Measurements from ENCODE around the gene CDK5RAP3. TPM values are rescaled to one million over a fixed set of nuclear protein-coding genes. Genes with fewer than 3 reads are reported as not detected.

CDK5RAP3 gene
- total and polyA plus RNA-seq, 2 of the 13 experiments (the other 11 are each of a cell fraction or from before 2014, with no cell fraction given), result 128 to 154 TPM

DNA sequence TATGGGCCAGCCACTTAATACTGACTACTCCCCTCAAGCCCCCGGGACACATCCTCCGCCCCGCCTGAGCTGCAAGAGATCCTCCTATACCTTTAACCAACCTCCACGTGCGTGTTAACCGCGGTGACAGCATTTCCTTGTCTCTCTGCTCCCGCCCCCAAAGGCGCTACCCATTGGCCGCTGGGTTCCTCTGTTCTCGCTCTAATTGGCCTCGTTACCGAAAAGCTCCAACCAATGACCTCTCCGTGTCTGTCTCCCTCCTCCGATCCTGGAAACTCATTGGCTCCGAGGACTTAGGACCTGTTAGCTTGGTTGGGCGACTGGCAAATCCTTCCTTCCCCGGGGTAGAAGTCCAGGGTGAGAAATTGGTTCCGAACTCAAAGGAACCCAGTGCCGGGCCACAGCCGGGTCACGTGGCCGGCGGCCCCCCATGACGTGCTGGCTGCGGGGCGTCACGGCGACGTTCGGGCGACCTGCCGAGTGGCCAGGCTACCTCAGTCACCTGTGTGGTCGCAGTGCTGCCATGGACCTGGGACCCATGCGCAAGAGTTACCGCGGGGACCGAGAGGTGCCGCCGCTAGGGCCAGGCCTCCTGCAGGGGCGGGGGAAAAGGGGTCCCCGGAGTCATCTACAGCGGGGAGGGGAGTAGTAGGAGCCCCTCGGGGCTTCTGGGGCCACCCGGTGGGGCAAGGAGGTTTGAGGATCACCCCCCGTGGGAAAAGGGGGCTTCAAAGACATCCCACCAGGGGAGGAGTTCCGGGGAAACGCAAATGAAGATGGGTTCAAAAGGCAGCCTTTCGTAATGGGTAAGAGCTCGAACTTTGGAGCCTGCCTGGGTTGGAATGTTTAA lies 29.4 kb upstream of the CDK5RAP3 start, which contains the start of gene PNPO (continued):
- TF ChIP-seq PAF1 (CRISPR knock-in tag; IDR thresholded peaks at IDR 0.05) (no peak; the same call in 1 of the 2 replicates), ZFP36L1 (CRISPR knock-in tag; IDR thresholded peaks at IDR 0.05) (peak; percentile 98), RBM39 (IDR thresholded peaks at IDR 0.05; ENCODE audit: low read depth, low read length, poor library complexity, severe bottlenecking) (peak; percentile 86), DPF2 (CRISPR knock-in tag; IDR thresholded peaks at IDR 0.05; ENCODE audit: borderline replicate concordance, low read depth) (peak; percentile 37), FOXA3 (CRISPR knock-in tag; IDR thresholded peaks at IDR 0.05) (peak; percentile 10; the same call in 1 of the 2 replicates), MBNL3 (CRISPR knock-in tag; conservative IDR thresholded peaks at IDR 0.05) (no peak), RXRB (CRISPR knock-in tag; IDR thresholded peaks at IDR 0.05; ENCODE audit: borderline replicate concordance) (peak; percentile 37), SNRNP70 (IDR thresholded peaks at IDR 0.05; ENCODE audit: low read depth, low read length) (no peak), ZSCAN25 (CRISPR knock-in tag; IDR thresholded peaks at IDR 0.05) (peak; percentile 59; the same call in 1 of the 2 replicates), DNMT3B (CRISPR knock-in tag; conservative IDR thresholded peaks at IDR 0.05) (peak; percentile 85; the same call in 1 of the 2 replicates), ZNF431 (CRISPR knock-in tag; IDR thresholded peaks at IDR 0.05; ENCODE audit: borderline replicate concordance, low read depth) (peak; percentile 78; the same call in 1 of the 2 replicates), ZNF766 (CRISPR knock-in tag; IDR thresholded peaks at IDR 0.05; ENCODE audit: borderline replicate concordance) (peak; percentile 99), FOXO1 (CRISPR knock-in tag; IDR thresholded peaks at IDR 0.05) (0 out of 2 replicates have a peak, but pooled peaks have one; percentile 21), KAT2B (IDR thresholded peaks at IDR 0.05; ENCODE audit: borderline replicate concordance, low read depth, low read length) (no peak), ZNF350 (CRISPR knock-in tag; IDR thresholded peaks at IDR 0.05; ENCODE audit: borderline replicate concordance, low read depth) (peak; percentile 93), AKAP8 (CRISPR knock-in tag; IDR thresholded peaks at IDR 0.05) (no peak), ZMYM3 (CRISPR knock-in tag; IDR thresholded peaks at IDR 0.05) (peak; percentile 60), ELF3 (CRISPR knock-in tag; IDR thresholded peaks at IDR 0.05) (peak; percentile 93), MIER2 (CRISPR knock-in tag; IDR thresholded peaks at IDR 0.05) (no peak), PHF20 (CRISPR knock-in tag; IDR thresholded peaks at IDR 0.05) (peak; percentile 85), MIER3 (CRISPR knock-in tag; IDR thresholded peaks at IDR 0.05; ENCODE audit: borderline replicate concordance) (0 out of 2 replicates have a peak, but pooled peaks have one; percentile 42), ZNF841 (CRISPR knock-in tag; IDR thresholded peaks at IDR 0.05; ENCODE audit: borderline replicate concordance) (peak; percentile 71; the same call in 1 of the 2 replicates)
- TF ChIP-seq, protein P1, sequence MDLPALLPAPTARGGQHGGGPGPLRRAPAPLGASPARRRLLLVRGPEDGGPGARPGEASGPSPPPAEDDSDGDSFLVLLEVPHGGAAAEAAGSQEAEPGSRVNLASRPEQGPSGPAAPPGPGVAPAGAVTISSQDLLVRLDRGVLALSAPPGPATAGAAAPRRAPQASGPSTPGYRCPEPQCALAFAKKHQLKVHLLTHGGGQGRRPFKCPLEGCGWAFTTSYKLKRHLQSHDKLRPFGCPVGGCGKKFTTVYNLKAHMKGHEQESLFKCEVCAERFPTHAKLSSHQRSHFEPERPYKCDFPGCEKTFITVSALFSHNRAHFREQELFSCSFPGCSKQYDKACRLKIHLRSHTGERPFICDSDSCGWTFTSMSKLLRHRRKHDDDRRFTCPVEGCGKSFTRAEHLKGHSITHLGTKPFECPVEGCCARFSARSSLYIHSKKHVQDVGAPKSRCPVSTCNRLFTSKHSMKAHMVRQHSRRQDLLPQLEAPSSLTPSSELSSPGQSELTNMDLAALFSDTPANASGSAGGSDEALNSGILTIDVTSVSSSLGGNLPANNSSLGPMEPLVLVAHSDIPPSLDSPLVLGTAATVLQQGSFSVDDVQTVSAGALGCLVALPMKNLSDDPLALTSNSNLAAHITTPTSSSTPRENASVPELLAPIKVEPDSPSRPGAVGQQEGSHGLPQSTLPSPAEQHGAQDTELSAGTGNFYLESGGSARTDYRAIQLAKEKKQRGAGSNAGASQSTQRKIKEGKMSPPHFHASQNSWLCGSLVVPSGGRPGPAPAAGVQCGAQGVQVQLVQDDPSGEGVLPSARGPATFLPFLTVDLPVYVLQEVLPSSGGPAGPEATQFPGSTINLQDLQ (CRISPR knock-in tag; IDR thresholded peaks at IDR 0.05), result peak; percentile 80; the same call in 1 of the 2 replicates
- TF ChIP-seq, protein P2, sequence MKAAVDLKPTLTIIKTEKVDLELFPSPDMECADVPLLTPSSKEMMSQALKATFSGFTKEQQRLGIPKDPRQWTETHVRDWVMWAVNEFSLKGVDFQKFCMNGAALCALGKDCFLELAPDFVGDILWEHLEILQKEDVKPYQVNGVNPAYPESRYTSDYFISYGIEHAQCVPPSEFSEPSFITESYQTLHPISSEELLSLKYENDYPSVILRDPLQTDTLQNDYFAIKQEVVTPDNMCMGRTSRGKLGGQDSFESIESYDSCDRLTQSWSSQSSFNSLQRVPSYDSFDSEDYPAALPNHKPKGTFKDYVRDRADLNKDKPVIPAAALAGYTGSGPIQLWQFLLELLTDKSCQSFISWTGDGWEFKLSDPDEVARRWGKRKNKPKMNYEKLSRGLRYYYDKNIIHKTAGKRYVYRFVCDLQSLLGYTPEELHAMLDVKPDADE (CRISPR knock-in tag; IDR thresholded peaks at IDR 0.05), result 0 out of 2 replicates have a peak, but pooled peaks have one; percentile 85
- TF ChIP-seq, protein P3, sequence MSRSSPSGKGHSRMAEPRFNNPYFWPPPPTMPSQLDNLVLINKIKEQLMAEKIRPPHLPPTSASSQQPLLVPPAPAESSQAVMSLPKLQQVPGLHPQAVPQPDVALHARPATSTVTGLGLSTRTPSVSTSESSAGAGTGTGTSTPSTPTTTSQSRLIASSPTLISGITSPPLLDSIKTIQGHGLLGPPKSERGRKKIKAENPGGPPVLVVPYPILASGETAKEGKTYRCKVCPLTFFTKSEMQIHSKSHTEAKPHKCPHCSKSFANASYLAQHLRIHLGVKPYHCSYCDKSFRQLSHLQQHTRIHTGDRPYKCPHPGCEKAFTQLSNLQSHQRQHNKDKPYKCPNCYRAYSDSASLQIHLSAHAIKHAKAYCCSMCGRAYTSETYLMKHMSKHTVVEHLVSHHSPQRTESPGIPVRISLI (CRISPR knock-in tag; IDR thresholded peaks at IDR 0.05; ENCODE audit: borderline replicate concordance), result no peak
